GM12874 (cell line): ENCODE measurements around the gene PACS2.

Source experiments
- CTCF ChIP-seq: IDR thresholded peaks from 2 replicates; pipeline ENCODE4 v1.5.1; 2011; ENCODE audit warnings: low read depth, mild to moderate bottlenecking, control low read depth, low read length, moderate library complexity; ENCODE audit not compliant: insufficient read depth

PACS2 gene

GRCh38 chr14:105380756-105381155 lies 66.2 kb downstream of the PACS2 start:
- TF ChIP-seq CTCF, result no peak

- TF ChIP-seq CTCF, result no peak
These were observed 67.1 kb downstream of the PACS2 start for GRCh38 chr14:105381446-105382342.

DNA sequence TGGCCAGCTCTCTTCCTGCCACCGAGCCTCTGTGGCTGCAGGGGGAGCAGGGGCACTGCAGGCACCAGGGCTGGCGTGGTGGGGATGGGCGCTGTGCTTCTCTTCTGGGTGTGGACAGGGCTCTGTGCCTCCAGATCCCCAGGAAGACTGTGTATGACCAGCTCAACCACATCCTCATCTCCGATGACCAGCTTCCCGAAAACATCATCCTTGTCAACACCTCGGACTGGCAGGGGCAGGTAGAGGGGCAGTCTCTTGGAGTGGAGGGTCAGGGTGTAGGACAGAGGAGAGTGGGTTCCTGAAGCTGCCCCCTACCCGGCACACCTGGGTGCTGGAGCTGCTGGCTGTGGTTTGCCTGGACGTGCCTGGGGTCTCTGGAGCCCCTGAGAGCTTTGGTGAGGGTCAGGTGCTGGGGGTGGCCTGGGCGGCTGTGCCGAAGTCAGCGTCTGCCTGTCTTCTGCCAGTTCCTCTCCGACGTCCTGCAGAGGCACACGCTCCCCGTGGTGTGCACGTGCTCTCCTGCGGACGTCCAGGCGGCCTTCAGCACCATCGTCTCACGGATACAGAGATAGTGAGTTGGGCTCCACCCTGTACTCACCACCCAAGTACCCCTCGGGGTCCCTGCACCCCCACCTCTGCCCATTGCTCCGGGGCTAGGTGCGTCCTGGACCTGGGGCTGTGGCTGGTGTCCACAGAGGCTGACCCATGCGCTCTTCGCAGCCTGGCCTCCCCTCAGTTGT lies 68.0 kb downstream of the PACS2 start:
- TF ChIP-seq CTCF, result no peak

DNA sequence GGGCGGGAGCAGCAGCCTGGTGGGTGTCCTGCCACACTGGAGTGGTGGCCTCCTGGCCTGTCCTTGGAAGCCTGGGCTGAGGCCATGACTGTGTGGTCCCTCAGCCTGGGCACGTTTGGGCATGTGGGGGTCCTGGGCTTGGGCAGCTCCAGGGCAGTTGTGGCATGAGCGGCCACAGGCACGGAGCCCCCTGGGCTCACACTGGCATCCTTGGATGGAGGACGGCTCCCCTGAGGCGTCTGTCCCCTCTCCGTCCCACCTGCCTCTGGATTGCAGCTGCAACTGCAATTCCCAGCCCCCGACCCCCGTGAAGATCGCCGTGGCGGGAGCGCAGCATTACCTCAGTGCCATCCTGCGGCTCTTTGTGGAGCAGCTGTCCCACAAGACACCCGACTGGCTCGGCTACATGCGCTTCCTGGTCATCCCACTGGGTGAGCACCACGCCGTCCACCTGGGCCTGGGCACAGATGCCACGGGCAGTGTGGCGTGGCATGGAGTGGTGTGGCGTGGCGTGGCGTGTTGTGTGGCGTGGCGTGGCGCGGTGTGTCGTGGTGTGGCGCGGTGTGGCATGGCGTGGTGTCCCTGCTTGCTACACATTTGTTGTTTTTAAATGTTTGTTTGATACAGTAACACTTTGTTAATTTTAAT lies 68.7 kb downstream of the PACS2 start:
- no peak for TF ChIP-seq CTCF

- TF ChIP-seq CTCF, result no peak
These were observed 69.6 kb downstream of the PACS2 start for GRCh38 chr14:105384041-105384557.

- no peak for TF ChIP-seq CTCF
These were observed 70.2 kb downstream of the PACS2 start for GRCh38 chr14:105384605-105385321.
